K562 (cell line): ENCODE data around the gene BCL6B. TPM values are rescaled to one million over a fixed set of nuclear protein-coding genes. Genes with fewer than 3 reads are reported as not detected.

Source experiments
- ATF1 ChIP-seq, 2 experiments: fragments of 450-650 bp in 1 of 2; IDR thresholded peaks; 2 replicates each; pipeline ENCODE4 v1.6.1; 2016; ENCODE audit warnings: missing compliant biosample characterization in 1 of 2, missing genetic modification characterization in 1 of 2
- C11orf30 ChIP-seq: fragments of 450-650 bp; IDR thresholded peaks from 2 replicates; pipeline ENCODE4 v1.6.1; 2016; ENCODE audit warnings: low read depth, mild to moderate bottlenecking
- E2F4 ChIP-seq: sonication (generic); formaldehyde crosslinking; IDR thresholded peaks from 2 replicates; pipeline ENCODE4 v1.8.0; 2022; ENCODE audit warnings: mild to moderate bottlenecking, low read depth, missing genetic modification reagents
- ETV1 ChIP-seq: fragments of 450-650 bp; conservative IDR thresholded peaks from 2 replicates; pipeline ENCODE4 v1.6.1; 2016; ENCODE audit warnings: missing genetic modification characterization, control low read depth, low read depth, missing compliant biosample characterization
- FOXP1 ChIP-seq: sonication (generic); formaldehyde crosslinking; IDR thresholded peaks from 2 replicates; pipeline ENCODE4 v1.8.0; 2022; ENCODE audit warnings: mild to moderate bottlenecking, missing genetic modification reagents
- HBP1 ChIP-seq: fragments of 450-650 bp; formaldehyde crosslinking; IDR thresholded peaks from 2 replicates; pipeline ENCODE4 v1.4.0; 2022; ENCODE audit warnings: missing genetic modification characterization
- MEIS2 ChIP-seq: fragments of 450-650 bp; IDR thresholded peaks from 2 replicates; pipeline ENCODE4 v1.6.1; 2014; ENCODE audit warnings: mild to moderate bottlenecking; ENCODE audit not compliant: partially characterized antibody
- MNT ChIP-seq, 2 experiments: fragments of 450-650 bp; conservative IDR thresholded peaks; 2 replicates each; pipeline ENCODE4 v1.6.1; 2017; ENCODE audit warnings: mild to moderate bottlenecking in 2 of 2, moderate library complexity in 2 of 2
- NCOA2 ChIP-seq, 2 experiments: fragments of 450-650 bp; IDR thresholded peaks; 2 replicates each; pipeline ENCODE4 v1.6.1; 2018; ENCODE audit warnings: mild to moderate bottlenecking in 2 of 2, moderate library complexity in 1 of 2; ENCODE audit not compliant: partially characterized antibody in 2 of 2
- RAD51 ChIP-seq: fragments of 450-650 bp; IDR thresholded peaks from 2 replicates; pipeline ENCODE4 v1.7.1; 2016; ENCODE audit warnings: low read depth, mild to moderate bottlenecking, borderline replicate concordance
- SIN3B ChIP-seq: fragments of 450-650 bp; IDR thresholded peaks from 2 replicates; pipeline ENCODE4 v1.6.1; 2017; ENCODE audit warnings: low read depth, mild to moderate bottlenecking, moderate library complexity
- STAT6 ChIP-seq: sonication (generic); formaldehyde crosslinking; IDR thresholded peaks from 2 replicates; pipeline ENCODE4 v1.8.1; 2023; ENCODE audit warnings: mild to moderate bottlenecking, missing genetic modification reagents
- ZBTB9 ChIP-seq: fragments of 450-650 bp; formaldehyde crosslinking; IDR thresholded peaks from 2 replicates; pipeline ENCODE4 v1.4.0; 2020; ENCODE audit warnings: mild to moderate bottlenecking, moderate library complexity
- ZFX ChIP-seq: sonication (generic); formaldehyde crosslinking; IDR thresholded peaks from 2 replicates; pipeline ENCODE4 v1.8.0; 2022; ENCODE audit warnings: mild to moderate bottlenecking, missing genetic modification reagents, moderate library complexity
- ZNF431 ChIP-seq: sonication (generic); formaldehyde crosslinking; IDR thresholded peaks from 2 replicates; pipeline ENCODE4 v1.8.0; 2022; ENCODE audit warnings: mild to moderate bottlenecking, missing genetic modification reagents
- ZNF512 ChIP-seq: IDR thresholded peaks from 2 replicates; pipeline ENCODE4 v1.6.1; 2016; ENCODE audit warnings: missing genetic modification characterization, missing compliant biosample characterization
- ZNF583 ChIP-seq: fragments of 250-450 bp; sonication (Bioruptor Pico); IDR thresholded peaks from 2 replicates; pipeline ENCODE4 v1.4.0; 2020
- polyA plus RNA-seq, 8 experiments: library from polyadenylated mRNA; depleted of rRNA in 4 of 8; stranded (reverse) in 5 of 8; unstranded in 3 of 8; fragments of >200 nt; fragmentation: Nextera tagmentation in 2 of 8; fragmentation: Illumina TruSeq in 1 of 8; extraction: Ambion mirVana in 2 of 8; extraction: Trizol in 1 of 8; gene quantifications; 2 replicates each; pipeline versions ENCODE4 v1.2.1 to v1.2.3, GENCODE V29; 2011 to 2014; ENCODE audit warnings: inconsistent platforms in 1 of 8, missing spikeins in 1 of 8
- total RNA-seq, 7 experiments: library from RNA; depleted of rRNA in 6 of 7; stranded (reverse); fragments of >200 nt in 6 of 7; fragmentation: Illumina TruSeq in 2 of 7; extraction: Trizol in 2 of 7; gene quantifications; 2 replicates each; pipeline versions ENCODE4 v1.2.1 to v1.2.3, GENCODE V29; 2011 to 2021; ENCODE audit warnings: low replicate concordance in 1 of 7

BCL6B gene
- total and polyA plus RNA-seq, 9 of the 15 experiments (the other 6 are each of a cell fraction or from before 2014, with no cell fraction given): 0.89 to 5.0 (median 3.6) TPM

- TF ChIP-seq STAT6 (CRISPR knock-in tag): no peak
- peak; percentile 95 for TF ChIP-seq RAD51
- TF ChIP-seq MNT (conservative IDR thresholded peaks at IDR 0.05): peak; percentile 65 to 75; a peak in 3 of 4 replicates
- no peak for TF ChIP-seq SIN3B
- no peak for TF ChIP-seq ATF1 (CRISPR knock-in tag; IDR thresholded peaks at IDR 0.05)
- peak; percentile 44; the same call in 1 of the 2 replicates for TF ChIP-seq ATF1 (tag; IDR thresholded peaks at IDR 0.05)
- no peak for TF ChIP-seq NCOA2 (IDR thresholded peaks at IDR 0.05; ENCODE audit: partially characterized antibody in 2 of 2)
- peak; percentile 71 for TF ChIP-seq MEIS2
- no peak for TF ChIP-seq FOXP1
- no peak for TF ChIP-seq ZNF512
- TF ChIP-seq HBP1 (CRISPR knock-in tag): 0 out of 2 replicates have a peak, but pooled peaks have one; percentile 18
- no peak for TF ChIP-seq ZNF431
- peak; percentile 62; the same call in 1 of the 2 replicates for TF ChIP-seq ETV1 (tag)
- TF ChIP-seq E2F4 (CRISPR knock-in tag): no peak
- TF ChIP-seq C11orf30: peak; percentile 27; the same call in 1 of the 2 replicates
- TF ChIP-seq ZFX (CRISPR knock-in tag): peak; percentile 84
- peak; percentile 49; the same call in 1 of the 2 replicates for TF ChIP-seq ZBTB9 (CRISPR knock-in tag)
- TF ChIP-seq ZNF583 (CRISPR knock-in tag): no peak
Measured at GRCh38 chr17:7035591-7036368, 12.9 kb downstream of the BCL6B start, which contains the start of gene SLC16A13 (continued).
